Measurements from ENCODE around the gene NCLN.
"Not testable (repeated sequence)": the region's sequence is repeated elsewhere in the genome, so short reads cannot be mapped to it uniquely, and the experiment has no call there.

NCLN gene

GRCh38 chr19:3225169-3225485 is 39.4 kb downstream of the NCLN start:
- DNase-seq (ENCODE audit: low read depth) = no peak

GRCh38 chr19:3225677-3226093 is 40.0 kb downstream of the NCLN start:
- no peak for DNase-seq (ENCODE audit: low read depth)

- DNase-seq (ENCODE audit: low read depth) = no peak
Measured at GRCh38 chr19:3227054-3227626, 41.4 kb downstream of the NCLN start.

- DNase-seq (ENCODE audit: low read depth) = no peak
Measured at GRCh38 chr19:3229346-3229743, 43.6 kb downstream of the NCLN start.

GRCh38 chr19:3229888-3230496 is 44.3 kb downstream of the NCLN start:
- DNase-seq (ENCODE audit: low read depth) = no peak

GRCh38 chr19:3231288-3231687 is 45.6 kb downstream of the NCLN start:
- DNase-seq (ENCODE audit: low read depth) = no peak

- DNase-seq (ENCODE audit: low read depth) = no peak
Measured at GRCh38 chr19:3233116-3233515, 47.4 kb downstream of the NCLN start.

GRCh38 chr19:3233831-3234230 is 48.1 kb downstream of the NCLN start:
- DNase-seq (ENCODE audit: low read depth) = no peak

GRCh38 chr19:3234800-3235199 is 49.1 kb downstream of the NCLN start:
- no peak for DNase-seq (ENCODE audit: low read depth)

GRCh38 chr19:3235604-3236003 is 49.9 kb downstream of the NCLN start:
- DNase-seq (ENCODE audit: low read depth) = not testable (repeated sequence)

GRCh38 chr19:3236272-3236671 is 50.5 kb downstream of the NCLN start:
- DNase-seq (ENCODE audit: low read depth) = no peak

GRCh38 chr19:3238066-3238561 is 52.4 kb downstream of the NCLN start:
- DNase-seq (ENCODE audit: low read depth) = no peak

- no peak for DNase-seq (ENCODE audit: low read depth)
Measured at GRCh38 chr19:3239367-3239766, 53.6 kb downstream of the NCLN start.

- peak; percentile 32 for DNase-seq (ENCODE audit: low read depth)
Measured at GRCh38 chr19:3243819-3244700, 58.3 kb downstream of the NCLN start.

GRCh38 chr19:3245050-3245449 is 59.3 kb downstream of the NCLN start:
- no peak for DNase-seq (ENCODE audit: low read depth)

- no peak for DNase-seq (ENCODE audit: low read depth)
Measured at GRCh38 chr19:3248728-3249326, 63.1 kb downstream of the NCLN start.

GRCh38 chr19:3249408-3249807 is 63.7 kb downstream of the NCLN start:
- DNase-seq (ENCODE audit: low read depth) = no peak

- DNase-seq (ENCODE audit: low read depth) = no peak
Measured at GRCh38 chr19:3250675-3251074, 64.9 kb downstream of the NCLN start.

- no peak for DNase-seq (ENCODE audit: low read depth)
Measured at GRCh38 chr19:3251229-3251628, 65.5 kb downstream of the NCLN start.

- DNase-seq (ENCODE audit: low read depth) = no peak
Measured at GRCh38 chr19:3252650-3253049, 66.9 kb downstream of the NCLN start.

GRCh38 chr19:3253270-3253669 is 67.5 kb downstream of the NCLN start:
- DNase-seq (ENCODE audit: low read depth) = no peak

GRCh38 chr19:3254520-3254919 is 68.8 kb downstream of the NCLN start:
- DNase-seq (ENCODE audit: low read depth) = no peak

GRCh38 chr19:3257071-3257470 is 71.3 kb downstream of the NCLN start:
- DNase-seq (ENCODE audit: low read depth) = no peak

Data from CMK (cell line).